SU-DHL-6 (cell line): ENCODE results near the gene TMEM30B.

ENCODE experiments used
- H2AFZ ChIP-seq: fragments of 200-600 bp; sonication (generic); 2 replicates; pipeline ENCODE4 v1.6.1; 2014; ENCODE audit warnings: low read depth, mild to moderate bottlenecking, moderate library complexity, mixed read lengths, antibody characterized with exemption, low read length; ENCODE audit not compliant: severe bottlenecking
- H3F3A ChIP-seq: fragments of 200-600 bp; shearing (Covaris generic); 2 replicates; pipeline ENCODE4 v1.6.0; 2016; ENCODE audit warnings: antibody characterized with exemption, mild to moderate bottlenecking; ENCODE audit not compliant: insufficient read depth
- H3K27ac ChIP-seq: fragments of 200-600 bp; sonication (generic); 2 replicates; pipeline ENCODE4 v1.5.1; 2016; ENCODE audit warnings: low read depth, mild to moderate bottlenecking, low read length, moderate library complexity, mixed read lengths
- H3K27me3 ChIP-seq: fragments of 200-600 bp; sonication (generic), shearing (Covaris generic); 2 replicates; pipeline ENCODE4 v1.6.0; 2014; ENCODE audit warnings: mild to moderate bottlenecking, low read length
- H3K36me3 ChIP-seq: fragments of 200-600 bp; sonication (generic); 2 replicates; pipeline ENCODE4 v1.6.1; 2014; ENCODE audit warnings: mild to moderate bottlenecking, low read length, mixed read lengths
- H3K4me2 ChIP-seq: fragments of 300-600, 200-600 bp; shearing (Covaris generic), sonication (generic); 2 replicates; pipeline ENCODE4 v1.6.0; 2014; ENCODE audit warnings: low read length, low read depth, mild to moderate bottlenecking; ENCODE audit not compliant: poor library complexity, severe bottlenecking
- H3K4me3 ChIP-seq: fragments of 200-600 bp; sonication (generic); 2 replicates; pipeline ENCODE4 v1.5.1; 2014; ENCODE audit warnings: antibody characterized with exemption, low read length, mild to moderate bottlenecking, mixed read lengths; ENCODE audit not compliant: insufficient read depth, poor library complexity, severe bottlenecking
- H3K79me2 ChIP-seq: fragments of 200-600 bp; sonication (generic); 2 replicates; pipeline ENCODE4 v1.6.1; 2014; ENCODE audit warnings: mild to moderate bottlenecking, low read length, moderate library complexity; ENCODE audit not compliant: insufficient read depth
- H3K9ac ChIP-seq: fragments of 200-600 bp; sonication (generic); 2 replicates; pipeline ENCODE4 v1.7.0; 2014; ENCODE audit warnings: mild to moderate bottlenecking, low read length
- H3K9me2 ChIP-seq: fragments of 200-600 bp; sonication (generic); replicated peaks from 2 replicates; pipeline ENCODE4 v1.6.1; 2014; ENCODE audit warnings: low read length; ENCODE audit not compliant: insufficient read depth
- H3K9me3 ChIP-seq: fragments of 200-600 bp; sonication (generic); 2 replicates; pipeline ENCODE4 v1.6.1; 2014; ENCODE audit warnings: low read length, mixed read lengths; ENCODE audit not compliant: insufficient read depth
- H4K20me1 ChIP-seq: fragments of 200-600 bp; sonication (generic); 2 replicates; pipeline ENCODE4 v1.6.1; 2014; ENCODE audit warnings: low read depth, mild to moderate bottlenecking, antibody characterized with exemption, low read length, moderate library complexity, mixed read lengths
- EZH2phosphoT487 ChIP-seq: fragments of 200-600 bp; sonication (generic), shearing (Covaris generic); conservative IDR thresholded peaks from 2 replicates; pipeline ENCODE4 v1.6.1; 2018; ENCODE audit warnings: mild to moderate bottlenecking, antibody characterized with exemption, low read length, moderate library complexity, mixed read lengths
- TF ChIP-seq, protein P1 (sequence below): fragments of 200-600 bp; sonication (generic); IDR thresholded peaks from one replicate; pipeline ENCODE4 v1.5.1; 2017; ENCODE audit warnings: antibody characterized with exemption, mild to moderate bottlenecking, low read length, moderate library complexity; ENCODE audit not compliant: insufficient read depth, poor library complexity, severe bottlenecking

The TMEM30B gene

DNA sequence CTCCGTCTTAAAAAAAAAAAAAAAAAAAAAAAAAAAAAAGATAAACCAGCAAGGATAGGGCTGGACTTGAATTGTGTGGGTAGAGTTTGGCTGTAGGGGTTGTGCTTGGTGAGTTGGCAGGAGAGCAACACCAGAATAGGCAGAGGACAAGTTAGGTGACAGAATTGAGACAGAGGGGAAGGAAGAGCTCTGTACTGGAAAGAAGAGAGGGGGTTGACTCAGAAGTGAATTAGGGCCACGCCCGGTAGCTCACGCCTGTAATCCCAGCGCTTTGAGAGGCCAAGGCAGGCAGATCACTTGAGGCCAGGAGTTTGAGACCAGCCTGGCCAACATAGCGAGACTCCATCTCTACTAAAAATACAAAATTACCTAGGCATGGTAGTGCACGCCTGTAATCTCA is 6.1 kb upstream of the TMEM30B start:
- no peak overlapping the region for H3K9ac ChIP-seq
- H3K9me3 ChIP-seq, result no peaks in the 10 kb centered on the region
- no peaks in the 10 kb centered on the region for H3K9me2 ChIP-seq
- H3K79me2 ChIP-seq, result no peaks in the 10 kb centered on the region
- no peaks in the 10 kb centered on the region; the same call in 1 of the 2 replicates for H4K20me1 ChIP-seq
- H2AFZ ChIP-seq, result no peak overlapping the region
- H3K4me3 ChIP-seq, result no peak overlapping the region
- no peaks in the 10 kb centered on the region for H3K27me3 ChIP-seq
- no peak overlapping the region for H3K27ac ChIP-seq
- no peak overlapping the region for H3K4me2 ChIP-seq
- no peaks in the 10 kb centered on the region for H3F3A ChIP-seq
- H3K36me3 ChIP-seq, result no peaks in the 10 kb centered on the region
- no peak for TF ChIP-seq EZH2phosphoT487
- TF ChIP-seq, protein P1, sequence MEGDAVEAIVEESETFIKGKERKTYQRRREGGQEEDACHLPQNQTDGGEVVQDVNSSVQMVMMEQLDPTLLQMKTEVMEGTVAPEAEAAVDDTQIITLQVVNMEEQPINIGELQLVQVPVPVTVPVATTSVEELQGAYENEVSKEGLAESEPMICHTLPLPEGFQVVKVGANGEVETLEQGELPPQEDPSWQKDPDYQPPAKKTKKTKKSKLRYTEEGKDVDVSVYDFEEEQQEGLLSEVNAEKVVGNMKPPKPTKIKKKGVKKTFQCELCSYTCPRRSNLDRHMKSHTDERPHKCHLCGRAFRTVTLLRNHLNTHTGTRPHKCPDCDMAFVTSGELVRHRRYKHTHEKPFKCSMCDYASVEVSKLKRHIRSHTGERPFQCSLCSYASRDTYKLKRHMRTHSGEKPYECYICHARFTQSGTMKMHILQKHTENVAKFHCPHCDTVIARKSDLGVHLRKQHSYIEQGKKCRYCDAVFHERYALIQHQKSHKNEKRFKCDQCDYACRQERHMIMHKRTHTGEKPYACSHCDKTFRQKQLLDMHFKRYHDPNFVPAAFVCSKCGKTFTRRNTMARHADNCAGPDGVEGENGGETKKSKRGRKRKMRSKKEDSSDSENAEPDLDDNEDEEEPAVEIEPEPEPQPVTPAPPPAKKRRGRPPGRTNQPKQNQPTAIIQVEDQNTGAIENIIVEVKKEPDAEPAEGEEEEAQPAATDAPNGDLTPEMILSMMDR, result no peak

DNA sequence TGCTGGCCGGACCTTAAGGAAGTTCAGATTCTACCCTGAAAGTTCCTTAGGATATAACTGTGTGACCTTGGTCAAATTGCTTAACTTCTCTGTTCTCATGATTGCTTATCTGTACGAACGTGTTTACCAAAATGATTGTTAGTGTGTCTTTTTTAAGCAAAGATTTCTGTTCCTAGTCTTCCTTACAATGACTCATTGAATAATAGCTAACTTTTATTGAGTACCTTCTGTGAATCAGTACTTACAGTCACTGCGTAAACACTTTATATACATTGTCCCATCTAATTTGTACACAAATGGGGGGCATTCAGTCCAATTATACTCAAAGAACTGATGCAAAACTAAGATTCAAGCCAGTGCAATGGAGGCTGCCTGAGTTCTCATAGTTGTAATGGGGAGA is 4.2 kb upstream of the TMEM30B start:
- Histone ChIP-seq H3K36me3 (no peaks in the 10 kb centered on the region), H2AFZ (no peak overlapping the region), H3K9me3 (no peaks in the 10 kb centered on the region), H3K4me3 (no peak overlapping the region), H3K9ac (no peak overlapping the region), H3K9me2 (no peaks in the 10 kb centered on the region), H3K27ac (no peak overlapping the region), H3K27me3 (no peaks in the 10 kb centered on the region), H4K20me1 (no peaks in the 10 kb centered on the region; the same call in 1 of the 2 replicates), H3K79me2 (no peaks in the 10 kb centered on the region), H3F3A (no peaks in the 10 kb centered on the region), H3K4me2 (no peak overlapping the region)
- TF ChIP-seq, protein P1, result no peak
- TF ChIP-seq EZH2phosphoT487, result no peak

DNA sequence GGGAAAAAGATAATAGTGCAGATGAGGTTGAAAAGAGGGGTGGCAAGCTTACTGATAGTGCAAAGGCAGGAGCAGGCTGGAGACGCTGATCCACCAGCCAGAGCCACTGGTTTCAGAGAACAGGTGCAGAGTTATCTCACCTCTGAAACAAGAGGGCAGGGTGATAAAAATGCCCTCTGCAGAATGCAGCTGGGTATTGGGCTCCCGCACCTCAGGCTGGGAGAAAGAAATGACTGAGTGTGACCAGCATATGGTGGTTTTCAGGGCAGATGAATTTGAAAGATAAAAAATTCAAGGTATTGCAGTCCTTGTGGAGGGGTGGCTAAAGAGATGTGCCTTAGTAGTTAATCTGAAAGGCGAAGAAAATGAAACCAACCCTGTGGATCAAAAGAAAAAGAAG is 2.9 kb upstream of the TMEM30B start:
- H3K4me3 ChIP-seq, result no peak overlapping the region
- no peaks in the 10 kb centered on the region for H3F3A ChIP-seq
- no peak overlapping the region for H3K9ac ChIP-seq
- no peaks in the 10 kb centered on the region for H3K79me2 ChIP-seq
- no peaks in the 10 kb centered on the region for H3K9me3 ChIP-seq
- H2AFZ ChIP-seq, result no peak overlapping the region
- H3K36me3 ChIP-seq, result no peaks in the 10 kb centered on the region
- no peak overlapping the region for H3K4me2 ChIP-seq
- H3K27ac ChIP-seq, result no peak overlapping the region
- H3K9me2 ChIP-seq, result no peaks in the 10 kb centered on the region
- TF ChIP-seq EZH2phosphoT487, result no peak
- TF ChIP-seq, protein P1, result no peak
- no peaks in the 10 kb centered on the region; the same call in 1 of the 2 replicates for H4K20me1 ChIP-seq
- H3K27me3 ChIP-seq, result no peaks in the 10 kb centered on the region
